Spinal cord (tissue), 10 donors: ENCODE measurements around the gene IL25. TPM values are rescaled to one million over a fixed set of nuclear protein-coding genes. Genes with fewer than 3 reads are reported as not detected.
"Not testable (repeated sequence)": the region's sequence is repeated elsewhere in the genome, so short reads cannot be mapped to it uniquely, and the experiment has no call there.

Source experiments
- DNase-seq, 6 donors: peaks; one replicate each; pipeline versions ENCODE4 v3.0.0 to v3.0.0-alpha.2; 2013 to 2015; ENCODE audit warnings: low spot score in 6 of 6, low read depth in 4 of 6
- H3K27ac ChIP-seq: one replicate; pipeline ENCODE4 v1.5.1; 2013; ENCODE audit warnings: low read depth, low read length, control low read depth
- H3K27me3 ChIP-seq: one replicate; pipeline ENCODE4 v1.6.1; 2013; ENCODE audit warnings: low read length; ENCODE audit not compliant: control insufficient read depth, insufficient read depth
- H3K36me3 ChIP-seq: one replicate; pipeline ENCODE4 v1.6.1; 2013; ENCODE audit warnings: low read length; ENCODE audit not compliant: control insufficient read depth, insufficient read depth
- H3K4me1 ChIP-seq: one replicate; pipeline ENCODE4 v1.6.1; 2013; ENCODE audit warnings: low read length; ENCODE audit not compliant: control insufficient read depth, insufficient read depth
- H3K4me3 ChIP-seq: one replicate; pipeline ENCODE4 v1.5.1; 2013; ENCODE audit warnings: low read depth, low read length, control low read depth
- H3K9me3 ChIP-seq: one replicate; pipeline ENCODE4 v1.6.1; 2013; ENCODE audit warnings: low read length; ENCODE audit not compliant: control insufficient read depth, insufficient read depth
- WGBS: methylation state at CpG from one replicate; pipeline ENCODE4 v1.1.5; 2013; ENCODE audit warnings: missing lambda C conversion rate; ENCODE audit not compliant: insufficient coverage; 5-methylcytosine and 5-hydroxymethylcytosine counted together
- polyA plus RNA-seq, 2 donors: library from polyadenylated mRNA; unstranded; fragments of 120-200 nt; gene quantifications; one replicate each; pipeline ENCODE4 v1.2.1, GENCODE V29; 2013; ENCODE audit not compliant: insufficient read length in 2 of 2
- small RNA-seq: library from RNA; depleted of rRNA; stranded (forward); fragments of <200 nt; gene quantifications from one replicate; pipeline ENCODE3, GENCODE V24; 2014; ENCODE audit warnings: low replicate concordance
- total RNA-seq, 2 donors: library from RNA; depleted of rRNA in 1 of 2; stranded (reverse); fragments of 120-200 nt in 1 of 2; fragments of >200 nt in 1 of 2; gene quantifications; one replicate each; pipeline versions ENCODE4 v1.2.3 to v1.2.4, GENCODE V29; 2013 to 2014
- donor health status: healthy.

The IL25 gene
- total and polyA plus RNA-seq, 4 donors: not detected

DNA sequence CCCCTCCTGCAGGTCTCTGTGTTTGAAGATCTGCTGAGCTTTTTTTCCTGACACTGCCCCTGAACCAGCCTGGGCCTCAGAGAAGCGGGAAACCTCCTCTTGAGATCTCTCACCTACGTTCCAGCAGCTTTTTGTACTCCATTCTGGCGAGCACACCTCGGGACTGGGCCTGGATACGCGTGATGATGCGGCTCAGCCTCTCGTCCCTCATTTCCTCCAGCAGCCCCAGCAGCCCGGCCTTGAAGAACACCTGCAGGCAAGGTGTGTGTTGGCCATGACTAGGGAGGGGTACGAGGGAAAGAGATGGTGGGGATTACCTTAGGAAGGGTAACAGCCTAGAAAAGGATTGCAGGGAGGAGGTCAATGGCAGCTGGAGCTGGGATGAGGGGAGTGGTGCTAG is 52.6 kb downstream of the IL25 start:
- 73% methylated on average over 9 of the region's 10 CpGs for WGBS
- H3K4me1 ChIP-seq: peaks cover 3% of the 10 kb centered on the region
- DNase-seq: no peak
- H3K27ac ChIP-seq: no peak overlapping the region
- no peaks in the 10 kb centered on the region for H3K9me3 ChIP-seq
- H3K4me3 ChIP-seq: no peak overlapping the region
- no peaks in the 10 kb centered on the region for H3K36me3 ChIP-seq
- no peaks in the 10 kb centered on the region for H3K27me3 ChIP-seq

DNA sequence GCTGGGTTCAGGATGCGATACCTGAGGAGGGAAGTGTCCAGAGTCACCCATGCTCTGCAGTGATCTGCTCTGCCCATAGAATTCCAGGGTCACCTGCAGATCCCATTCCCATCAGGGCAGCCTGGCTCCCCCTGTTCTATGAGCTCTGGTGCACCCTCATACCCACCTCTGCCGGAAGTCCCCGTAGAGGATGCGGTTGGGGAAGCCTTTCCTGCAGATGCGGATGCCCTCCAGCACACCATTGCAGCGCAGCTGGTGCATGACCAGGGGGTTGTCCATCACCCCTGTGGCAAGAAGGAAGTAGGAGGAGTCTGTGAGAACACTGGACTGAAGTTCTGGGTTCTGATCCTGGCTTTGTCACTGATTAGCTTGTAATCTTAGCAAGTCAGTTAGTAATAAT is 53.2 kb downstream of the IL25 start:
- not testable (repeated sequence) for H3K4me3 ChIP-seq, H3K27ac ChIP-seq, H3K36me3 ChIP-seq, H3K27me3 ChIP-seq, H3K4me1 ChIP-seq, H3K9me3 ChIP-seq, DNase-seq
- 100% methylated on average over 1 of the region's 6 CpGs for WGBS

Small RNAs within 50 kb of the gene (small RNA-seq; reads per million reads assigned to genes)
- gene MIR208A (not detected), gene MIR208B (0.87 reads per million, percentile 75 among the genes with 10 or more reads in this experiment)

Other genes starting within 250 kb of the IL25 start
- gene SLC7A8, start 189.1 kb upstream of the IL25 start, total RNA-seq: 10 to 100 TPM in 1 of 2 donors, 1 to 10 TPM in 1; 8.6 to 18.9 TPM
- 10 to 100 TPM; 15.6 to 18.7 TPM for gene SLC7A8, start 189.1 kb upstream of the IL25 start, polyA plus RNA-seq
- not detected for gene RNF212B, start 134.9 kb upstream of the IL25 start, total RNA-seq
- not detected for gene RNF212B, start 134.9 kb upstream of the IL25 start, polyA plus RNA-seq
- gene HOMEZ, start 86.7 kb upstream of the IL25 start, total RNA-seq: 10 to 100 TPM in 1 of 2 donors, 1 to 10 TPM in 1; 4.9 to 15.0 TPM
- gene HOMEZ, start 86.7 kb upstream of the IL25 start, polyA plus RNA-seq: 10 to 100 TPM; 12.0 to 13.5 TPM
- gene PPP1R3E, start 70.0 kb upstream of the IL25 start, total RNA-seq: 10 to 100 TPM; 11.3 to 15.7 TPM
- 10 to 100 TPM; 30.7 to 37.2 TPM for gene PPP1R3E, start 70.0 kb upstream of the IL25 start, polyA plus RNA-seq
- 10 to 100 TPM; 22.4 to 27.7 TPM for gene BCL2L2, start 66.0 kb upstream of the IL25 start, total RNA-seq
- 10 to 100 TPM; 37.4 to 41.1 TPM for gene BCL2L2, start 66.0 kb upstream of the IL25 start, polyA plus RNA-seq
- 100 to 1,000 TPM in 1 of 2 donors, 10 to 100 TPM in 1; 94.9 to 117 TPM for gene PABPN1, start 51.4 kb upstream of the IL25 start, total RNA-seq
- 100 to 1,000 TPM; 235 to 282 TPM for gene PABPN1, start 51.4 kb upstream of the IL25 start, polyA plus RNA-seq
- gene SLC22A17, start 19.9 kb upstream of the IL25 start, total RNA-seq: 100 to 1,000 TPM; 167 to 333 TPM
- 100 to 1,000 TPM; 494 to 541 TPM for gene SLC22A17, start 19.9 kb upstream of the IL25 start, polyA plus RNA-seq
- 10 to 100 TPM; 11.1 to 26.5 TPM for gene EFS, start 7.6 kb upstream of the IL25 start, total RNA-seq
- gene EFS, start 7.6 kb upstream of the IL25 start, polyA plus RNA-seq: 10 to 100 TPM; 42.7 to 45.6 TPM
- gene CMTM5, start 4.2 kb downstream of the IL25 start, total RNA-seq: 10 to 100 TPM; 33.9 to 46.7 TPM
- 10 to 100 TPM; 71.8 to 78.2 TPM for gene CMTM5, start 4.2 kb downstream of the IL25 start, polyA plus RNA-seq
- under 1 TPM in 1 of 2 donors, not detected in 1; 0.11 TPM for gene MYH6, start 35.5 kb downstream of the IL25 start, total RNA-seq
- gene MYH6, start 35.5 kb downstream of the IL25 start, polyA plus RNA-seq: under 1 TPM in 1 of 2 donors, not detected in 1; 0.16 TPM
- 1 to 10 TPM in 1 of 2 donors, under 1 TPM in 1; 0.99 to 1.2 TPM for gene MYH7, start 62.9 kb downstream of the IL25 start, total RNA-seq
- 1 to 10 TPM; 2.2 to 2.9 TPM for gene MYH7, start 62.9 kb downstream of the IL25 start, polyA plus RNA-seq
- gene NGDN, start 96.9 kb downstream of the IL25 start, total RNA-seq: 10 to 100 TPM; 47.4 to 51.8 TPM
- gene NGDN, start 96.9 kb downstream of the IL25 start, polyA plus RNA-seq: 10 to 100 TPM; 49.0 to 53.5 TPM
- gene ZFHX2, start 179.0 kb downstream of the IL25 start, total RNA-seq: 1 to 10 TPM; 1.8 to 4.9 TPM
- gene ZFHX2, start 179.0 kb downstream of the IL25 start, polyA plus RNA-seq: 10 to 100 TPM; 23.8 to 31.3 TPM
- 10 to 100 TPM; 15.1 to 16.5 TPM for gene THTPA, start 183.5 kb downstream of the IL25 start, total RNA-seq
- 10 to 100 TPM; 35.6 to 36.7 TPM for gene THTPA, start 183.5 kb downstream of the IL25 start, polyA plus RNA-seq
- gene AP1G2, start 195.0 kb downstream of the IL25 start, total RNA-seq: 10 to 100 TPM; 16.4 to 35.5 TPM
- gene AP1G2, start 195.0 kb downstream of the IL25 start, polyA plus RNA-seq: 10 to 100 TPM; 57.6 to 82.3 TPM
- gene JPH4, start 206.0 kb downstream of the IL25 start, total RNA-seq: 10 to 100 TPM; 12.5 to 23.7 TPM
- 100 to 1,000 TPM; 125 to 132 TPM for gene JPH4, start 206.0 kb downstream of the IL25 start, polyA plus RNA-seq